ENCODE results near the gene HSPA14.
"Not testable (repeated sequence)": the region's sequence is repeated elsewhere in the genome, so short reads cannot be mapped to it uniquely, and the experiment has no call there.

HSPA14 gene

GRCh38 chr10:14880229-14880628 lies 42.1 kb downstream of the HSPA14 start:
- peak; percentile 42 for DNase-seq (ENCODE audit: low spot score)

GRCh38 chr10:14884082-14884481 lies 46.0 kb downstream of the HSPA14 start:
- DNase-seq (ENCODE audit: low spot score) = no peak

GRCh38 chr10:14889318-14889717 lies 51.2 kb downstream of the HSPA14 start:
- peak; percentile 41 for DNase-seq (ENCODE audit: low spot score)

- no peak for DNase-seq (ENCODE audit: low spot score)
Observed at GRCh38 chr10:14891151-14891550, 53.0 kb downstream of the HSPA14 start.

- DNase-seq (ENCODE audit: low spot score) = peak; percentile 74
Observed at GRCh38 chr10:14904316-14904732, 66.2 kb downstream of the HSPA14 start.

- DNase-seq (ENCODE audit: low spot score) = no peak
Observed at GRCh38 chr10:14904864-14905263, 66.8 kb downstream of the HSPA14 start.

GRCh38 chr10:14905890-14906289 lies 67.8 kb downstream of the HSPA14 start:
- DNase-seq (ENCODE audit: low spot score) = no peak

- no peak for DNase-seq (ENCODE audit: low spot score)
Observed at GRCh38 chr10:14906765-14907164, 68.7 kb downstream of the HSPA14 start.

GRCh38 chr10:14907591-14907990 lies 69.5 kb downstream of the HSPA14 start:
- DNase-seq (ENCODE audit: low spot score) = not testable (repeated sequence)

- DNase-seq (ENCODE audit: low spot score) = no peak
Observed at GRCh38 chr10:14909101-14909500, 71.0 kb downstream of the HSPA14 start.

GRCh38 chr10:14910953-14911352 lies 72.8 kb downstream of the HSPA14 start:
- DNase-seq (ENCODE audit: low spot score) = no peak

GRCh38 chr10:14911801-14912200 lies 73.7 kb downstream of the HSPA14 start:
- DNase-seq (ENCODE audit: low spot score) = no peak

- no peak for DNase-seq (ENCODE audit: low spot score)
Observed at GRCh38 chr10:14916600-14916999, 78.5 kb downstream of the HSPA14 start.

GRCh38 chr10:14917827-14918226 lies 79.7 kb downstream of the HSPA14 start:
- no peak for DNase-seq (ENCODE audit: low spot score)

GRCh38 chr10:14918964-14919363 lies 80.9 kb downstream of the HSPA14 start:
- no peak for DNase-seq (ENCODE audit: low spot score)

All from RKO (cell line).